Gastrocnemius medialis (tissue), 4 donors: Measurements from ENCODE around the gene OR2T5. TPM values are rescaled to one million over a fixed set of nuclear protein-coding genes. Genes with fewer than 3 reads are reported as not detected.
"Not testable (repeated sequence)": the region's sequence is repeated elsewhere in the genome, so short reads cannot be mapped to it uniquely, and the experiment has no call there.

ENCODE experiments used
- ATAC-seq, 2 donors: fragments of 150-250 bp; one replicate each; pipeline ENCODE4 v1.9.1; 2016
- DNase-seq, 2 donors: peaks; one replicate each; pipeline ENCODE4 v3.0.0-alpha.2; 2019
- H3K27ac ChIP-seq, 4 donors: fragments of 200-600 bp; sonication (generic); 1 replicate in 1 of 4; 2 replicates in 3 of 4; pipeline ENCODE4 v1.5.1; 2016 to 2018; ENCODE audit warnings: mild to moderate bottlenecking in 2 of 4, moderate library complexity in 1 of 4
- H3K27me3 ChIP-seq, 3 donors: fragments of 200-600 bp; sonication (generic) in 2 of 3; 1 replicate in 1 of 3; 2 replicates in 2 of 3; pipeline versions ENCODE4 v1.5.1 to v1.6.0; 2016 to 2019; ENCODE audit warnings: mild to moderate bottlenecking in 1 of 3, moderate library complexity in 1 of 3
- H3K36me3 ChIP-seq, 2 donors: fragments of 200-600 bp; sonication (generic) in 1 of 2; one replicate each; pipeline ENCODE4 v1.5.1; 2017 to 2018
- H3K4me1 ChIP-seq, 2 donors: fragments of 200-600 bp; sonication (generic) in 1 of 2; one replicate each; pipeline ENCODE4 v1.5.1; 2016 to 2017; ENCODE audit warnings: mild to moderate bottlenecking in 2 of 2
- H3K4me3 ChIP-seq, 4 donors: fragments of 200-600 bp; sonication (generic) in 3 of 4; 1 replicate in 1 of 4; 2 replicates in 3 of 4; pipeline ENCODE4 v1.5.1; 2016 to 2019; ENCODE audit warnings: mild to moderate bottlenecking in 2 of 4
- H3K9me3 ChIP-seq, 3 donors: fragments of 200-600 bp; sonication (generic) in 2 of 3; 1 replicate in 1 of 3; 2 replicates in 2 of 3; pipeline ENCODE4 v1.5.1; 2016 to 2019
- in situ Hi-C, 4 donors: fragments of 200-750 bp; cut with MboI; loops; one replicate each; pipeline versions ENCODE4 v1.15.0 to v1.8.0; 2017; ENCODE audit warnings: low sequenced_read_pairs in 4 of 4
- intact Hi-C: fragments of 100-400 bp; cut with DNase I; formaldehyde crosslinking; loops from one replicate; pipeline ENCODE4 v1.15.1; 2023; ENCODE audit warnings: low total_unique reads
- total RNA-seq, 4 donors: library from RNA; depleted of rRNA; stranded (reverse); fragments of >200 nt; gene quantifications; one replicate each; pipeline versions ENCODE4 v1.1.0 to v1.2.3, GENCODE V29; 2016

OR2T5 gene, protein sequence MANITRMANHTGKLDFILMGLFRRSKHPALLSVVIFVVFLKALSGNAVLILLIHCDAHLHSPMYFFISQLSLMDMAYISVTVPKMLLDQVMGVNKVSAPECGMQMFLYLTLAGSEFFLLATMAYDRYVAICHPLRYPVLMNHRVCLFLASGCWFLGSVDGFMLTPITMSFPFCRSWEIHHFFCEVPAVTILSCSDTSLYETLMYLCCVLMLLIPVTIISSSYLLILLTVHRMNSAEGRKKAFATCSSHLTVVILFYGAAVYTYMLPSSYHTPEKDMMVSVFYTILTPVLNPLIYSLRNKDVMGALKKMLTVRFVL
- total RNA-seq: not detected

DNA sequence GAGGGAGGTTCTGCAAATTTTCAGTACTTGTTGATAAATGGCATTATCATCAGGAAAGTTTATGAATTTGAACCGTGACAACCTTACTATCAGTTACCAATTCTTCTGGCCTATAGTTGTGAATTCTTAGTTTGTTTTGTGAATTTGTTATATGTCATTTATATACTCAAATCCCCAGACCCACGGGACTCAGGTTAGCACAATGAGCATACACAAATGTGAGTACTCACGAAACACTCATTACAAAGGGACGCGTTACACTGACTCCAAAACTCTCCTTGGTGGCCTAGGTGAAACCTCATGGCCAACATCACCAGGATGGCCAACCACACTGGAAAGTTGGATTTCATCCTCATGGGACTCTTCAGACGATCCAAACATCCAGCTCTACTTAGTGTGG, at the start of gene OR2T5:
TSS of gene OR2T5 (plus strand) at position 301 of the 400 bp plus-strand sequence. CDS start at position 301, 0 bp downstream.
- DNase-seq, in situ Hi-C loops, H3K4me1 ChIP-seq, intact Hi-C loops, H3K9me3 ChIP-seq, ATAC-seq, H3K4me3 ChIP-seq, H3K27me3 ChIP-seq, H3K36me3 ChIP-seq, H3K27ac ChIP-seq: not testable (repeated sequence)

DNA sequence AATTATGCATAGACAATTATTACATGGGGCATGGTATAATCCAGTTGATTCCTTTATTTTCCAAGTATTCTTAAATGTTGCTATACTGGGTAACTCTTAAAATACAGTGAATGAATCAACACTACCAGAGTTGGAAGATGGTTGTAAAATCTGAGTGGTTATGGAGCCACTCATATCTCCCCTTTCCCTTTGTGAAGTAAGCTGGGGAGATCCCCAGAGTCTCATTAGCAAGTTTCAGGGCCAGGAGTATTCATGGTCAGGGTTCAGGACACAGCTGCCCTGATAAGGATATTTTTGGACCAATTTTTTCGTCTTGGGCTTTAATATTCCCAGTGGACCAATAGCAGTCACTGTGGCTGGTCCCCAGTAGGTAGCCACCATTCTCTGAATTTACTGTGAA, 49.7 kb upstream of the OR2T5 start:
- H3K36me3 ChIP-seq, in situ Hi-C loops, DNase-seq: not testable (repeated sequence)

DNA sequence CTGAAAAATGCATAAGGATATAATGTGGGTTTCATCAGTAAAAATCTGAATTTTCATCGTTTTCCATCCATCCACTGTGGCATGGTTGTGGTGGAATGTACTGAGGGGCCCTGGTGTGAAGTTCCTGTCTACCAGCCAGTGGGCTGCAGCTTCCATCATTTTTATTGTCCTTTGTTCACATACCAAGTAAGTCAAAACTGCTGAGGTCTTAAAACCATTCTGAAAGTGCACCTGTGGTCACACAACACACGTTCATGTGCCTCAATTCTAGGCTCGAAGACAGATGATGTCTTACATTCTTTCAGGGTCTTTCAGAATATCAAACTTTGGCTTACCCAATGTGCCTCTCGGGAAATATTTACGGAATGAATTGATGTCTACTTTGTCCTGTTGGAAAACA, 49.1 kb upstream of the OR2T5 start:
- in situ Hi-C loops, DNase-seq, H3K9me3 ChIP-seq, intact Hi-C loops, ATAC-seq, H3K4me1 ChIP-seq, H3K27me3 ChIP-seq, H3K4me3 ChIP-seq, H3K27ac ChIP-seq, H3K36me3 ChIP-seq: not testable (repeated sequence)

More for the DNA sequence above, 49.7 kb upstream of the OR2T5 start:
- H3K27me3 ChIP-seq, H3K9me3 ChIP-seq, H3K4me1 ChIP-seq, ATAC-seq, intact Hi-C loops, H3K4me3 ChIP-seq, H3K27ac ChIP-seq: not testable (repeated sequence)

DNA sequence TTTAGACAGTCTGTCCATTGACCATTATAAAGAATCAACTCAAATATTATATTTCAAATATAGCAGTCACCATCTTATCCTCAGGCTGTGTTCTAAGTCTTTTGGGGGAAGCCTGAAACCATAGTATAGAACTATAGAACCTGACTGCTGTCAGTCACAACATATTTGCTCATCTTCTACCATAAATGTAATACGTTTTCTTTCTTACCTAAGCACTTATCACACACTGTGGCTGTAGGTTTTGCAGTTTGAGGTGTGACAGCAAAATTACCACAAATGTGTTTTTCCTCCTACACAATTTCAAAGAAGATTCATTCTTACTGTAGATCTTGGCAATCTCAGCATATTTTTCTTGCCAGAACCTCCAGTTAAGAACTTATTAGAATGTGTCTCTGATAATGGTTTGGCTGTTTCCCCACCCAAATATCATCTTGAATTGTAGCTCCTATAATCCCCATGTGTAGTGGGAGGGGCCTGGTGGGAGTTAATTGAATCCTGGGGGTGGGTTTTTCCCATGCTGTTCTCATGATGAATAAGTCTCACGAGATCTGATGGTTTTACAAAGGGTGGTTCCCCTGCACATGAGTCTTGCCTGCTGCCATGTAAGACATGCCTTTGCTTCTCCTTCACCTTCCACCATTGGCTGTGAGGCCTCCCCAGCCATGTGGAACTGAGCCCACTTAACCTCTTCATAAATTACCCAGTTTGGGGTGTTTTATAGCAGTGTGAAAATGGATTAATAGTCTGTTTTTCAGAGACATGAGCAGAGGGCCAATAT, 45.7 kb upstream of the OR2T5 start:
- DNase-seq, H3K27me3 ChIP-seq, H3K36me3 ChIP-seq, H3K27ac ChIP-seq, H3K4me1 ChIP-seq, H3K9me3 ChIP-seq, ATAC-seq, in situ Hi-C loops, H3K4me3 ChIP-seq, intact Hi-C loops: not testable (repeated sequence)

DNA sequence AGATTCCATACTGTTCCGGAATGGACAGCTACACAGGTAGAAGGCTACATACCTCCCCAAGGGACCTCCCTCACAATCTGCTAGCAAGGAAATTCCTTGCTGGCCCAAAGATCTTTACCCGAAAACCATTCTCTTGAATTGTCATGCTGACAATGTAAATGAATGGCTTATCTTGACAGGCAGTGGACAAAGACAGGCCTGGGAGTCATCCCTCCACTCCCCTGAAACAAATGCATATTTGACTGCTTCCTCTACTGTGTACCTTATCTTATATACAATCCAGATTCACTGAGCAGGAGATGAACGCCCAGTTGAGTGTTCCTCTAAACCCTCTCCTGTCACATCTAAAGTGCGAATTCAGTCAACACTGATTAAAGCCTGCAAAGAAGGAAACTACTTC, 43.8 kb upstream of the OR2T5 start:
- H3K4me1 ChIP-seq, H3K27me3 ChIP-seq, H3K9me3 ChIP-seq, intact Hi-C loops, H3K4me3 ChIP-seq, ATAC-seq, DNase-seq, H3K27ac ChIP-seq, H3K36me3 ChIP-seq, in situ Hi-C loops: not testable (repeated sequence)

DNA sequence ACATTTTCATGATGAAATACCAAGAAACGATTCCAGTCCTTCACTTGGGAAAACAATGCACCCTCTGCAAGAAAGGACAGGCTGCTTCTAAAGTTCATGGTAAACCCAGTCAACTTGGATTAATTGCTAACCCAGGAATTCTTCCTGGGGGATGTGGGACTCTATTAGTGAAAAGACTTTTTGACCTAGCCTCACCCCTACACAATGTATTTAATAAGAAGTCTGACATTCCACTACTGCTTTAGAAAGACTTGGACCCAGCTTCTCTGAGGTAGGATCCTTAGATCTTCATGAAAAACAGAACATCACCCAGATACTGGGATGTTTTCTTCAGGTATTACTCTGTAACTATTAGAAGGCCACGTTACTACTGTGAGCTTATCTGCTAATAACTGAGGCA, 43.0 kb upstream of the OR2T5 start, which contains the start of gene OR2T2:
TSS of gene OR2T2 (plus strand) at position 239 of the 400 bp plus-strand sequence. CDS start 7,161 bp downstream, outside the sequence.
- H3K4me1 ChIP-seq, H3K27ac ChIP-seq, in situ Hi-C loops, H3K36me3 ChIP-seq, intact Hi-C loops, H3K27me3 ChIP-seq, ATAC-seq, H3K9me3 ChIP-seq, H3K4me3 ChIP-seq, DNase-seq: not testable (repeated sequence)

DNA sequence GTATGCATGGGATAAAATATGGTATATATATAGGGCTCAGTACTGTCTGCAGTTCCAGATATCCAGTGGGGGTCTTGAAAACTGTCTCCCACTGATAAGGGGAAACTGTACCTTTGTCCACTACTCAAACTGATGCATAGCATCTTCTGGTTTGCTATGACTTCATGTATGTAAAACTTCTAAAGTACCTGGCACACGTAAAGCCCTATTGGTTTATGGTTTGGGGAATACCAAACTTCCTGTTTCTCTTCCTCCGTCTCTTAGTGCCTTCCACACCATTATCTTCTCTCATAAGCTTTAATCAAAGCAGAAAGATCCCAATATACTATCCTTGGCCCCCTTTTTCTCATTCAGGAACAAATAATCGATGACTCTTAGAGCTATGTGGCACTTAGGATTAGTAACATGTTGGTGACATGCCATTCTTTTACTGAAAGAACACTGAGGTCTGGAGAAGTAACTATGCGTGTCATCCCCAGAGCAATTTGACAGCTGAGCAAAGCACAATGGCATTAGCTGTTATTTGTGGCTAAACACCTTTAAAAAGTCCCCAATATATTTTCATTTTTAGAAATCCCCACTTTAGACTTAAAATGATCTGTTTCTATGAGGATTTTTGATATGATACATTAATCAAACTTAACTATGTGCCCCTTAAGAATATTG, 39.8 kb upstream of the OR2T5 start:
- H3K36me3 ChIP-seq, H3K4me1 ChIP-seq, H3K27ac ChIP-seq, intact Hi-C loops, H3K27me3 ChIP-seq, ATAC-seq, DNase-seq, H3K4me3 ChIP-seq, in situ Hi-C loops, H3K9me3 ChIP-seq: not testable (repeated sequence)

DNA sequence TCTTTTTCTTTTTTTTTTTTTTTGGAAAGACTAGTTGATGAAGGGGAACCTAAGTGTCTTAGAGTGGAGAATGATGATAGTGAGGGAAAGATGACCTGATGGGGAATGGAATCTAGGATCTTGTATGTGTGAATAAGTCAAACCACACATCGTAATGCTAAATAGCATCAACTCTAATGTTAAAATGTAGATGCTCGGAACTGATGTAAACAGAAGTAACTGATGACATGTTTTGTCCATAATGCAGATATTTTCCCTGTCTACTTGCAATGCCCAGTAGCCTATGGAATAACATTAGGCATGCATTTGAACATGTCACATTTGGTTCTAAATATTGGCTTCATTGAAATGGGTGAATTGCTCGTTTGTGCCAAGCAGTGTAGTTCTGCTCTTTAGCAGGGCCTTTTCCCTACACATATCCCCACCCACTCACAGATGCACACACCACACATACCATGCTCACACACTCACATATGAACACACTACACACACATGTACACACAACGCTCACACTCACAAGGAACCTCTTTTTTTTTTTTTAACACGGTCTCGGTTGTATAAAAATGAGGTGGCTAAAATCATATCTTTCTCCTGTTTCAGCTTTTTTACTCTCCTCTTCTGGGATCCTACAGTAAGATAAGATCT, 38.4 kb upstream of the OR2T5 start:
- H3K4me3 ChIP-seq, H3K9me3 ChIP-seq, in situ Hi-C loops, H3K36me3 ChIP-seq, intact Hi-C loops, H3K27ac ChIP-seq, H3K4me1 ChIP-seq, DNase-seq, ATAC-seq, H3K27me3 ChIP-seq: not testable (repeated sequence)

DNA sequence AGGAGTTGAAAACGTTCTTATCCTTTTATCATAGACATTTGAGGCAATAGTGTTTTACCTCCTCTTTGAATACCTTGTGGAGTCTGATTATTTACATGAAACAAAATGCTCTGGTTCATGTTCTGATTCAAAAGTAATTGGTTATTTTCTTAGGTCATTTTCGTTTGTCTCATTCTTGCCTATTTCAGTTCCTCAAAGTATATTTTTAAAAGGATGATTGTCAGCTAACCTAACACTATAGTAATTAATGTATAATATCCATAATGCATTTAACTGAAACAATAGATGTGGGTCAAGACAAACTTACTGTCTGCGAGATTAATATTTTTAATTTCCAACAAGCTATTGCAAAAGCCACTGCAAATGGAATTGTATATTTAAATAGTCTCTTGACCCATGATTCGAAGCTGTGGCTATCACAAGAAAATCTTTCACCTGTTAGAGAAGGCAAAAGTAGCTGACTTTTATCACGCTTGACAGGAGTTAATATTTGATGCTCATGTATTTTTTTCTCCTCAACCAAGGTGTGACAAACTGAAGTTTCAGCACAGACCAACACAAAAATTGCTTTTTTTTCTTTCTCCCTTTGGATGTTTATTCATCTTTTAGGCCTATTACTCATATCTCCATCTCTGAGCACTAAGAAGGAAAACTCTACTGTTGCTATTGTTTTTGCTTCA, 37.8 kb upstream of the OR2T5 start:
- H3K27ac ChIP-seq, H3K4me3 ChIP-seq, H3K36me3 ChIP-seq, ATAC-seq, H3K27me3 ChIP-seq, intact Hi-C loops, H3K9me3 ChIP-seq, H3K4me1 ChIP-seq, in situ Hi-C loops, DNase-seq: not testable (repeated sequence)

DNA sequence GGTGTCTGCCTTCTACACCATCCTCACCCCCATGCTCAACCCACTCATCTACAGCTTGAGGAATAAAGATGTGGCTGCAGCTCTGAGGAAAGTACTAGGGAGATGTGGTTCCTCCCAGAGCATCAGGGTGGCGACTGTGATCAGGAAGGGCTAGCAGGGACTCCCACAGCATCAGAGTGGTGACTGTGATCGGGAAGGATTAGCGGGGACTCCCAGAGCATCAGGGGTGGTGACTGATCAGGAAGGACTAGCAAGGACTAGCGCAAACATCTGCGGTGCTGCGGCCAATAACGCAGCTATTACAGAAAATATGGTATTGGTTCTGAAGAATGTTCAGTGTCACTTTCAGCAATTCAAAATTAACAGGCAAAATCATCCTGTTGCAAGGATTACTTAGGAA, 34.8 kb upstream of the OR2T5 start:
- H3K4me3 ChIP-seq, H3K27ac ChIP-seq, H3K9me3 ChIP-seq, H3K4me1 ChIP-seq, H3K36me3 ChIP-seq, in situ Hi-C loops, H3K27me3 ChIP-seq, ATAC-seq, intact Hi-C loops, DNase-seq: not testable (repeated sequence)

DNA sequence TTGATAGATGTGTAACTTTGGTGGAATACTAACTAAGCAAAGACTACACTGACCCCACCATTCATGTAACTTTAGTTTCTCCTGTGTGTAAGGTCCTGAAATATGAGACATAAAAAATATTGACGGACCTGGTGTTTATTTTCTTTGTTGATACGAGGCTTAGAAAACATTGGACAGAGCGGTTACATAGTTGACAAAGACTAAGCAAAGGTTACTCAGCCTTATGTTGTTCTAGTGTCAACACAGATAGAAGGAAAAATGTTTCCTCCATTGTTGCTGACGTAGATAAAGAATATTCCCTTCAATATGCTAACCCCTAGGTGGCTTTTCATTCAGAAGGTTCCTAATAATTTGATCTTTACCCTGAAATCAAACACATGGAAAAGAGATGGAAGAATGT, 33.3 kb upstream of the OR2T5 start:
- intact Hi-C loops, H3K27ac ChIP-seq, in situ Hi-C loops, ATAC-seq, H3K4me3 ChIP-seq, H3K36me3 ChIP-seq, H3K4me1 ChIP-seq, H3K27me3 ChIP-seq, DNase-seq, H3K9me3 ChIP-seq: not testable (repeated sequence)
